NCI-H128 (cell line): ENCODE measurements around the gene PDE6G.
"Not testable (repeated sequence)": the region's sequence is repeated elsewhere in the genome, so short reads cannot be mapped to it uniquely, and the experiment has no call there.

Experiments
- DNase-seq: peaks from one replicate; lab custom pipeline; 2025; ENCODE audit not compliant: unreplicated experiment; lab: John Stamatoyannopoulos, UW

The PDE6G gene

GRCh38 chr17:81687770-81688541, 31.6 kb upstream of the PDE6G start:
- DNase-seq, result no peak

- no peak for DNase-seq
Measured at GRCh38 chr17:81686614-81687013, 30.3 kb upstream of the PDE6G start.

- DNase-seq, result no peak
Measured at GRCh38 chr17:81685108-81685507, 28.8 kb upstream of the PDE6G start.

GRCh38 chr17:81684442-81684911, 28.1 kb upstream of the PDE6G start:
- no peak for DNase-seq

GRCh38 chr17:81683584-81684441, 27.5 kb upstream of the PDE6G start, which contains the start of the genes ARL16 and HGS:
TSS of gene ARL16 (minus strand) at chr17:81683797. CDS start at chr17:81683753, 44 bp downstream.
TSS of gene HGS (plus strand) at chr17:81684011. CDS start at chr17:81684067, 56 bp downstream.
- peak; percentile 92 for DNase-seq

- no peak for DNase-seq
Measured at GRCh38 chr17:81683208-81683583, 26.9 kb upstream of the PDE6G start.

GRCh38 chr17:81682565-81683207, 26.3 kb upstream of the PDE6G start:
- DNase-seq, result no peak

GRCh38 chr17:81681672-81682071, 25.3 kb upstream of the PDE6G start:
- no peak for DNase-seq

GRCh38 chr17:81680150-81680549, 23.8 kb upstream of the PDE6G start:
- DNase-seq, result no peak

- DNase-seq, result no peak
Measured at GRCh38 chr17:81676906-81677305, 20.6 kb upstream of the PDE6G start.

GRCh38 chr17:81675515-81676221, 19.3 kb upstream of the PDE6G start:
- DNase-seq, result not testable (repeated sequence)

GRCh38 chr17:81673561-81674258, 17.4 kb upstream of the PDE6G start:
- DNase-seq, result no peak

- DNase-seq, result no peak
Measured at GRCh38 chr17:81672954-81673353, 16.6 kb upstream of the PDE6G start.

- no peak for DNase-seq
Measured at GRCh38 chr17:81672504-81672903, 16.2 kb upstream of the PDE6G start.

GRCh38 chr17:81667754-81668153, 11.4 kb upstream of the PDE6G start:
- DNase-seq, result no peak

- DNase-seq, result peak; percentile 75
Measured at GRCh38 chr17:81666342-81667191, 10.2 kb upstream of the PDE6G start, which contains the start of the genes CCDC137 and OXLD1. TSS of gene CCDC137 (plus strand) at chr17:81666737. CDS start at chr17:81666767, 30 bp downstream. TSS of gene OXLD1 (minus strand) at chr17:81666605. CDS start at chr17:81666577, 28 bp downstream.

GRCh38 chr17:81666092-81666341, 9.7 kb upstream of the PDE6G start:
- DNase-seq, result no peak

GRCh38 chr17:81665205-81666091, 9.1 kb upstream of the PDE6G start:
- no peak for DNase-seq
